HCT116 (cell line): Measurements from ENCODE around the gene MEOX1. TPM values are rescaled to one million over a fixed set of nuclear protein-coding genes. Genes with fewer than 3 reads are reported as not detected.

ENCODE experiments used
- ATAC-seq: fragments of 200-7000 bp; cut with Tn5 transposase; 2 replicates; pipeline ENCODE4 v1.9.1; 2020; ENCODE audit warnings: mild to moderate bottlenecking, moderate library complexity
- BruUV-seq: library from RNA; stranded (reverse); fragments of 400-500 nt; replicated peaks from 2 replicates; lab custom pipeline; 2021; lab: Mats Ljungman, UMichigan
- CTCF ChIA-PET: fragments of 300-600 bp; sonication (Branson Sonifier 250); formaldehyde crosslinking; loops from one replicate; lab custom pipeline; 2021; ENCODE audit warnings: antibody characterized with exemption; lab: Charles Lee
- POLR2A ChIA-PET: fragments of 300-600, 350-600 bp; sonication (Branson Sonifier 250); formaldehyde crosslinking; loops from one replicate; lab custom pipeline; 2021; ENCODE audit warnings: antibody characterized with exemption; lab: Charles Lee
- RAD21 ChIA-PET, 2 experiments: fragments of 300-600 bp; sonication (Branson Sonifier 250); formaldehyde crosslinking; loops; one replicate each; lab custom pipeline; 2023; ENCODE audit warnings: low total read pairs in 2 of 2; ENCODE audit not compliant: uncharacterized antibody in 2 of 2, unreplicated experiment in 2 of 2, low non-redundant PET in 1 of 2; lab: Charles Lee
- DNase-seq: peaks from one replicate; pipeline ENCODE4 v3.0.0-alpha.2; 2010; ENCODE audit warnings: low read depth, low spot score
- H2AFZ ChIP-seq: fragments of 200-600 bp; shearing (Covaris generic), sonication (generic); 2 replicates; pipeline ENCODE4 v1.6.1; 2017; ENCODE audit warnings: low read depth, mixed run types, mixed read lengths, antibody characterized with exemption, low read length; ENCODE audit not compliant: poor library complexity, severe bottlenecking
- H3K27ac ChIP-seq: 2 replicates; pipeline ENCODE4 v1.5.1; 2012; ENCODE audit warnings: low read depth, low read length
- H3K27me3 ChIP-seq: fragments of 200-600 bp; sonication (generic); 2 replicates; pipeline ENCODE4 v1.6.1; 2016; ENCODE audit warnings: mixed run types, low read length, mixed read lengths; ENCODE audit not compliant: insufficient read depth
- H3K36me3 ChIP-seq, 2 experiments: fragments of 200-500 bp in 1 of 2; fragments of 200-600 bp in 1 of 2; sonication (Bioruptor generic) in 1 of 2; sonication (generic) in 1 of 2; 2 replicates each; pipeline versions ENCODE4 v1.5.1 to v1.6.1; 2014 to 2016; ENCODE audit warnings: low read length in 2 of 2, inconsistent platforms in 1 of 2, mixed read lengths in 1 of 2, mixed run types in 1 of 2; ENCODE audit not compliant: insufficient read depth in 2 of 2, control insufficient read depth in 1 of 2
- H3K4me1 ChIP-seq, 2 experiments: fragments of 200-600 bp in 1 of 2; sonication (generic) in 1 of 2; 2 replicates each; pipeline versions ENCODE4 v1.5.1 to v1.6.1; 2012 to 2017; ENCODE audit warnings: low read length in 2 of 2, inconsistent platforms in 1 of 2, mild to moderate bottlenecking in 1 of 2, mixed read lengths in 1 of 2, mixed run types in 1 of 2, moderate library complexity in 1 of 2; ENCODE audit not compliant: insufficient read depth in 2 of 2, control insufficient read depth in 1 of 2
- H3K4me2 ChIP-seq: fragments of 200-600 bp; sonication (generic); 2 replicates; pipeline ENCODE4 v1.6.1; 2017; ENCODE audit warnings: mixed run types, low read length, mixed read lengths
- H3K4me3 ChIP-seq, 2 experiments: fragments of 200-600 bp in 1 of 2; sonication (generic) in 1 of 2; replicated peaks in 1 of 2; 2 replicates each; pipeline ENCODE4 v1.5.1; 2011 to 2016; ENCODE audit warnings: low read length in 2 of 2, control low read depth in 1 of 2, low read depth in 1 of 2, mild to moderate bottlenecking in 1 of 2, mixed read lengths in 1 of 2, mixed run types in 1 of 2
- H3K79me2 ChIP-seq: fragments of 200-600 bp; sonication (generic); 2 replicates; pipeline ENCODE4 v1.6.1; 2017; ENCODE audit warnings: mild to moderate bottlenecking, mixed run types, low read length, moderate library complexity, mixed read lengths; ENCODE audit not compliant: insufficient read depth
- H3K9ac ChIP-seq: fragments of 200-600 bp; sonication (generic); 2 replicates; pipeline ENCODE4 v1.6.1; 2016; ENCODE audit warnings: low read length, mixed read lengths
- H3K9me2 ChIP-seq: fragments of 200-600 bp; sonication (generic), shearing (Covaris generic); 2 replicates; pipeline ENCODE4 v1.6.1; 2017; ENCODE audit warnings: mixed run types, mild to moderate bottlenecking, moderate library complexity; ENCODE audit not compliant: insufficient read depth
- H3K9me3 ChIP-seq, 2 experiments: fragments of 200-500 bp in 1 of 2; fragments of 200-600 bp in 1 of 2; sonication (Bioruptor generic) in 1 of 2; sonication (generic) in 1 of 2; 2 replicates each; pipeline ENCODE4 v1.6.1; 2014 to 2017; ENCODE audit warnings: low read length in 2 of 2, mixed read lengths in 2 of 2, inconsistent platforms in 1 of 2, low read depth in 1 of 2, mild to moderate bottlenecking in 1 of 2, mixed run types in 1 of 2, moderate library complexity in 1 of 2; ENCODE audit not compliant: control insufficient read depth in 1 of 2, insufficient read depth in 1 of 2
- H4K20me1 ChIP-seq: fragments of 200-600 bp; sonication (generic), shearing (Covaris generic); 2 replicates; pipeline ENCODE4 v1.6.1; 2017; ENCODE audit warnings: mixed run types, mild to moderate bottlenecking, moderate library complexity; ENCODE audit not compliant: insufficient read depth
- CEBPB ChIP-seq: IDR thresholded peaks from 2 replicates; pipeline ENCODE4 v1.6.1; 2012; ENCODE audit warnings: low read depth
- CTCF ChIP-seq, 3 experiments: fragments of 200-600 bp in 1 of 3; sonication (generic) in 1 of 3; IDR thresholded peaks in 2 of 3; conservative IDR thresholded peaks in 1 of 3; 2 replicates each; pipeline ENCODE4 v1.5.1; 2012 to 2017; ENCODE audit warnings: low read depth in 2 of 3, low read length in 2 of 3, antibody characterized with exemption in 1 of 3, borderline replicate concordance in 1 of 3, control low read depth in 1 of 3, mild to moderate bottlenecking in 1 of 3, mixed read lengths in 1 of 3, mixed run types in 1 of 3, moderate library complexity in 1 of 3; ENCODE audit not compliant: insufficient read depth in 1 of 3
- EGR1 ChIP-seq: IDR thresholded peaks from 2 replicates; pipeline ENCODE4 v1.6.1; 2012; ENCODE audit warnings: low read depth
- EZH2 ChIP-seq: fragments of 200-600 bp; sonication (generic); IDR thresholded peaks from 2 replicates; pipeline ENCODE4 v1.6.1; 2017; ENCODE audit warnings: antibody characterized with exemption, mixed run types
- EZH2phosphoT487 ChIP-seq: fragments of 200-600 bp; IDR thresholded peaks from 2 replicates; pipeline ENCODE4 v1.6.1; 2018; ENCODE audit warnings: antibody characterized with exemption, borderline replicate concordance
- POLR2A ChIP-seq: IDR thresholded peaks from 2 replicates; pipeline ENCODE4 v1.7.0; 2011; ENCODE audit warnings: borderline replicate concordance; ENCODE audit not compliant: insufficient read depth, insufficient read length; ENCODE audit errors: extremely low read depth
- SRF ChIP-seq: IDR thresholded peaks from 2 replicates; pipeline ENCODE4 v1.6.1; 2012; ENCODE audit warnings: low read depth
- intact Hi-C: fragments of 100-400 bp; cut with micrococcal nuclease; formaldehyde crosslinking; loops from 2 replicates; pipeline ENCODE4 v1.10.0; 2022
- total RNA-seq: library from RNA; stranded (reverse); gene quantifications from one replicate; pipeline ENCODE4 v1.2.1, GENCODE V29; 2021; ENCODE audit not compliant: unreplicated experiment
- TF ChIP-seq, protein P1 (sequence below): IDR thresholded peaks from 2 replicates; pipeline ENCODE4 v1.6.1; 2012
- TF ChIP-seq, protein P2 (sequence below): IDR thresholded peaks from 2 replicates; pipeline ENCODE4 v1.6.1; 2011; ENCODE audit warnings: mild to moderate bottlenecking, low read length, moderate library complexity; ENCODE audit not compliant: insufficient replicate concordance; ENCODE audit errors: extremely low read depth

The MEOX1 gene
- total RNA-seq, 1 experiment from 2014 or later = not detected

DNA sequence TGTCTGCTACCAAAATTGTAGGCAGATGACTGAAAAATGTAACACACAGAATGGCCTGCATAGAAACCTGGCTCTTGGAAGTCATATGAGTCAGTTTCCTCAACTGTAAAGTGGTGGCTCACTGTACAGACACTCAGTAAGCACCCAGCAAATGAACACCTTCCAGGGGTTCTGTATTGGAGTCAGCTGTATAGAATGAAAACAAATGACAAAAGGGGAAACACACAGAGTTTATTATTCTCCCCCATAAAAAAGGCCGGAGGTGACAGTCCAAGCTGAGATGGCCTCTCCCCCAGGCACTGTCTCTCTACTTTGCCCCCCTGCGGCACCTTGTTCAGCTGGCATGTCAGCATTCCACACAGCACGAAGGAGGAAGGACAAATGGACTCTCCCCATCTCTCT is 6.2 kb upstream of the MEOX1 start:
- ChIA-PET POLR2A (no interaction called here), CTCF (no interaction called here), RAD21 (no interaction called here)
- no TSS peak for BruUV-seq
- ATAC-seq (no peak), DNase-seq (no peak)
- no peaks in the 10 kb centered on the region for H3K9me3 ChIP-seq
- intact Hi-C loops = no loop called here
- peaks cover 0 to 5% of the 10 kb centered on the region in 2 experiments; a peak in 1 of 4 replicates for H3K4me1 ChIP-seq
- H3K27ac ChIP-seq = no peak overlapping the region
- TF ChIP-seq EZH2phosphoT487 = no peak
- TF ChIP-seq SRF = no peak
- TF ChIP-seq, protein P1, sequence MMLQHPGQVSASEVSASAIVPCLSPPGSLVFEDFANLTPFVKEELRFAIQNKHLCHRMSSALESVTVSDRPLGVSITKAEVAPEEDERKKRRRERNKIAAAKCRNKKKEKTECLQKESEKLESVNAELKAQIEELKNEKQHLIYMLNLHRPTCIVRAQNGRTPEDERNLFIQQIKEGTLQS = no peak
- TF ChIP-seq EZH2 = no peak
- no peak for TF ChIP-seq CTCF (IDR thresholded peaks at IDR 0.05 in 2 of 3, conservative IDR thresholded peaks at IDR 0.05 in 1 of 3; ENCODE audit: borderline replicate concordance in 1 of 3, insufficient read depth in 1 of 3, low read depth in 2 of 3, low read length in 2 of 3)
- TF ChIP-seq EGR1 = no peak
- TF ChIP-seq, protein P2, sequence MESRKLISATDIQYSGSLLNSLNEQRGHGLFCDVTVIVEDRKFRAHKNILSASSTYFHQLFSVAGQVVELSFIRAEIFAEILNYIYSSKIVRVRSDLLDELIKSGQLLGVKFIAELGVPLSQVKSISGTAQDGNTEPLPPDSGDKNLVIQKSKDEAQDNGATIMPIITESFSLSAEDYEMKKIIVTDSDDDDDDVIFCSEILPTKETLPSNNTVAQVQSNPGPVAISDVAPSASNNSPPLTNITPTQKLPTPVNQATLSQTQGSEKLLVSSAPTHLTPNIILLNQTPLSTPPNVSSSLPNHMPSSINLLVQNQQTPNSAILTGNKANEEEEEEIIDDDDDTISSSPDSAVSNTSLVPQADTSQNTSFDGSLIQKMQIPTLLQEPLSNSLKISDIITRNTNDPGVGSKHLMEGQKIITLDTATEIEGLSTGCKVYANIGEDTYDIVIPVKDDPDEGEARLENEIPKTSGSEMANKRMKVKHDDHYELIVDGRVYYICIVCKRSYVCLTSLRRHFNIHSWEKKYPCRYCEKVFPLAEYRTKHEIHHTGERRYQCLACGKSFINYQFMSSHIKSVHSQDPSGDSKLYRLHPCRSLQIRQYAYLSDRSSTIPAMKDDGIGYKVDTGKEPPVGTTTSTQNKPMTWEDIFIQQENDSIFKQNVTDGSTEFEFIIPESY = no peak
- no peak for TF ChIP-seq CEBPB
- TF ChIP-seq POLR2A = no peak
- H3K9me2 ChIP-seq = no peaks in the 10 kb centered on the region
- no peak overlapping the region for H3K4me2 ChIP-seq
- no peaks in the 10 kb centered on the region for H3K27me3 ChIP-seq
- no peaks in the 10 kb centered on the region for H4K20me1 ChIP-seq
- H3K9ac ChIP-seq = no peak overlapping the region
- no peaks in the 10 kb centered on the region for H3K36me3 ChIP-seq
- no peak overlapping the region for H2AFZ ChIP-seq
- no peaks in the 10 kb centered on the region for H3K79me2 ChIP-seq
- H3K4me3 ChIP-seq = no peak overlapping the region
